ENCODE data around the gene ICAM4.
"Not testable (repeated sequence)": the region's sequence is repeated elsewhere in the genome, so short reads cannot be mapped to it uniquely, and the experiment has no call there.

ICAM4 gene

GRCh38 chr19:10317857-10318462, 31.2 kb downstream of the ICAM4 start:
- DNase-seq (ENCODE audit: low spot score), result no peak

- DNase-seq (ENCODE audit: low spot score), result no peak
Observed at GRCh38 chr19:10318807-10319682, 32.3 kb downstream of the ICAM4 start.

GRCh38 chr19:10320602-10321416, 34.1 kb downstream of the ICAM4 start:
- DNase-seq (ENCODE audit: low spot score), result no peak

- no peak for DNase-seq (ENCODE audit: low spot score)
Observed at GRCh38 chr19:10321417-10321797, 34.7 kb downstream of the ICAM4 start.

- no peak for DNase-seq (ENCODE audit: low spot score)
Observed at GRCh38 chr19:10321874-10322835, 35.4 kb downstream of the ICAM4 start.

- DNase-seq (ENCODE audit: low spot score), result no peak
Observed at GRCh38 chr19:10325732-10326131, 39.0 kb downstream of the ICAM4 start.

- no peak for DNase-seq (ENCODE audit: low spot score)
Observed at GRCh38 chr19:10327793-10328192, 41.0 kb downstream of the ICAM4 start.

GRCh38 chr19:10328558-10329429, 42.0 kb downstream of the ICAM4 start:
- no peak for DNase-seq (ENCODE audit: low spot score)

GRCh38 chr19:10329555-10329954, 42.8 kb downstream of the ICAM4 start:
- DNase-seq (ENCODE audit: low spot score), result no peak

- no peak for DNase-seq (ENCODE audit: low spot score)
Observed at GRCh38 chr19:10332158-10332964, 45.6 kb downstream of the ICAM4 start.

- DNase-seq (ENCODE audit: low spot score), result peak; percentile 93
Observed at GRCh38 chr19:10332965-10333757, 46.4 kb downstream of the ICAM4 start, which contains the start of gene RAVER1. Gene RAVER1 (minus strand): TSS chr19:10333529. CDS start chr19:10333507, 22 bp downstream.

- DNase-seq (ENCODE audit: low spot score), result no peak
Observed at GRCh38 chr19:10333758-10334587, 47.2 kb downstream of the ICAM4 start.

- peak; percentile 81 for DNase-seq (ENCODE audit: low spot score)
Observed at GRCh38 chr19:10334588-10335351, 48.0 kb downstream of the ICAM4 start.

- no peak for DNase-seq (ENCODE audit: low spot score)
Observed at GRCh38 chr19:10335352-10335985, 48.7 kb downstream of the ICAM4 start.

GRCh38 chr19:10336725-10337124, 50.0 kb downstream of the ICAM4 start:
- DNase-seq (ENCODE audit: low spot score), result not testable (repeated sequence)

Measured in SK-N-DZ (cell line).